BE2C (cell line): ENCODE data around the gene FAM83D.

ENCODE experiments used
- DNase-seq: peaks from one replicate; pipeline ENCODE4 v3.0.0-alpha.2; 2020
- H3K27me3 ChIP-seq: fragments of 250-450 bp; sonication (Bioruptor Pico); 2 replicates; pipeline ENCODE4 v1.5.1; 2020; ENCODE audit warnings: mild to moderate bottlenecking
- H3K36me3 ChIP-seq: fragments of 250-450 bp; sonication (Bioruptor Pico); 2 replicates; pipeline ENCODE4 v1.5.1; 2020; ENCODE audit warnings: mild to moderate bottlenecking
- H3K4me1 ChIP-seq: fragments of 250-450 bp; sonication (Bioruptor Pico); 2 replicates; pipeline ENCODE4 v1.5.1; 2020
- H3K4me3 ChIP-seq: 2 replicates; pipeline ENCODE4 v1.5.1; 2011; ENCODE audit warnings: low read depth, low read length
- H3K9me3 ChIP-seq: fragments of 250-450 bp; sonication (Bioruptor Pico); 2 replicates; pipeline ENCODE4 v1.5.1; 2020
- TF ChIP-seq, protein P1 (sequence below): IDR thresholded peaks from 2 replicates; pipeline ENCODE4 v1.5.1; 2012; ENCODE audit warnings: mild to moderate bottlenecking, low read depth, low read length

Gene FAM83D

DNA sequence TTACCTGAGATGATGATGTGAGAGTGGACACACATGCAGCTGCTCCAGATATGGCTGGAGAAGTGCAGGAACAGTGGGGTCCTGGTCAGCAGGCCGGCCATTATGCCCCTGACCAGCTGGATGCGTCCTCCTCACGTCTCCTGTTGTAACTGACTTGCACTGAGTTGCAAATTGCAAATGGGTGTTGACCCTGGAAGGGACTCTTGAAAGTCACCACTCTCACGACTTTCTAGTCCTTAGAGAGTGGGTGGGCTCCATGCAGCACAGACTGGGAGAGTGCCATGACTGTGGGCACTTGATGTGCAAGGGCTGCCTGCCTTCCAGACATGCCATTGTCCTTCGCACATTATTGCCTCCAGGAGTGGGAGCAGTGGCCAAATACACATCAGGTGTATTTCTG, 10.8 kb downstream of the FAM83D start:
- TF ChIP-seq, protein P1, sequence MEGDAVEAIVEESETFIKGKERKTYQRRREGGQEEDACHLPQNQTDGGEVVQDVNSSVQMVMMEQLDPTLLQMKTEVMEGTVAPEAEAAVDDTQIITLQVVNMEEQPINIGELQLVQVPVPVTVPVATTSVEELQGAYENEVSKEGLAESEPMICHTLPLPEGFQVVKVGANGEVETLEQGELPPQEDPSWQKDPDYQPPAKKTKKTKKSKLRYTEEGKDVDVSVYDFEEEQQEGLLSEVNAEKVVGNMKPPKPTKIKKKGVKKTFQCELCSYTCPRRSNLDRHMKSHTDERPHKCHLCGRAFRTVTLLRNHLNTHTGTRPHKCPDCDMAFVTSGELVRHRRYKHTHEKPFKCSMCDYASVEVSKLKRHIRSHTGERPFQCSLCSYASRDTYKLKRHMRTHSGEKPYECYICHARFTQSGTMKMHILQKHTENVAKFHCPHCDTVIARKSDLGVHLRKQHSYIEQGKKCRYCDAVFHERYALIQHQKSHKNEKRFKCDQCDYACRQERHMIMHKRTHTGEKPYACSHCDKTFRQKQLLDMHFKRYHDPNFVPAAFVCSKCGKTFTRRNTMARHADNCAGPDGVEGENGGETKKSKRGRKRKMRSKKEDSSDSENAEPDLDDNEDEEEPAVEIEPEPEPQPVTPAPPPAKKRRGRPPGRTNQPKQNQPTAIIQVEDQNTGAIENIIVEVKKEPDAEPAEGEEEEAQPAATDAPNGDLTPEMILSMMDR, result no peak
- DNase-seq, result no peak
- no peaks in the 10 kb centered on the region for H3K4me1 ChIP-seq
- H3K4me3 ChIP-seq, result no peak overlapping the region
- H3K36me3 ChIP-seq, result peaks cover 69% of the 10 kb centered on the region
- no peaks in the 10 kb centered on the region for H3K9me3 ChIP-seq
- no peaks in the 10 kb centered on the region for H3K27me3 ChIP-seq

DNA sequence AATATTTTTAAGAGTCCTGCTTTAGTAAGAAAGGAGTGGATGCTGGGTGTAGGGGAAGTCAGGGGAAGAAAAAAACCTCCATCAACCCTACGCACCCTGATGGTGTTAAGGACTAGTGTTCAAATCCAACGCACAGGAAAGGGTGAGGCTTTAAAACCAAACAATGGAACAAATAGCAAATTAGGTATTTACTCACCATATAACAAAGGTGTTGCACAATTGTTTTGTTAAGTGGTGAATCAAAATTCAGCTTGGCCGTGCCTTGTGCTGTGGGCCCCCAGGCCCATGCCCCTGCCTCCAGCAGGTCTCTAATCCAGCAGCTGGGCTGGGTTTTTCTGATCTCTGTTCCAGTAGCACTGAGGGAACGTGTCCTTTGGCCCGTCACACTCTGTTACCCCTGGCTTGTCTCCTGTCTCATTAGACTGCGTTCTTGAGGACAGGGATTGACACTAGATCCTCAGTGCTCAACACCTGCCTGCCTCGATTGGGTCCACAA, 11.8 kb downstream of the FAM83D start:
- Histone ChIP-seq H3K4me1 (no peaks in the 10 kb centered on the region), H3K9me3 (no peaks in the 10 kb centered on the region), H3K4me3 (no peak overlapping the region), H3K27me3 (no peaks in the 10 kb centered on the region), H3K36me3 (peaks cover 72% of the 10 kb centered on the region)
- DNase-seq, result no peak
- TF ChIP-seq, protein P1, result no peak

DNA sequence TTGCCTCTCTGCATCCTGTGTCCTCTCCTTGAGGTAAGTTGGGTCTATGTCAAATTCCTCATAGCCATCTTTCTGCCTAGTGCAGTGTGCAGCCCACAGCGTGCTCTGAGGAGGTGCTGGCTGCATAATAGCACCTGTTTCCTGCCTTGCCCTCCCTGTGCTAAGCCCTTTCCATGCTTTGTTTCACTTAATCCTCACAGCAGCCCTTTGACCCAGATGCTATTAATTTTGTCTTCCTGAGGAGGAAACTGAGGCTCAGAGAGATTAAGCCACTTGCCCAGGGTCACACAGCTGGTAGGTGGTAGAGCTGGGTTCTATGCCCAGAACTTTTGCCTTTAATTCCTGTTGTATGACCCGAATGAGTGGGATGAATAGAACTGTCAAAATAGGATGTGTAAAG, 13.5 kb downstream of the FAM83D start:
- Histone ChIP-seq H3K36me3 (peaks cover 82% of the 10 kb centered on the region), H3K27me3 (no peaks in the 10 kb centered on the region), H3K4me3 (no peak overlapping the region), H3K9me3 (no peaks in the 10 kb centered on the region), H3K4me1 (no peaks in the 10 kb centered on the region)
- DNase-seq, result no peak
- TF ChIP-seq, protein P1, result no peak

DNA sequence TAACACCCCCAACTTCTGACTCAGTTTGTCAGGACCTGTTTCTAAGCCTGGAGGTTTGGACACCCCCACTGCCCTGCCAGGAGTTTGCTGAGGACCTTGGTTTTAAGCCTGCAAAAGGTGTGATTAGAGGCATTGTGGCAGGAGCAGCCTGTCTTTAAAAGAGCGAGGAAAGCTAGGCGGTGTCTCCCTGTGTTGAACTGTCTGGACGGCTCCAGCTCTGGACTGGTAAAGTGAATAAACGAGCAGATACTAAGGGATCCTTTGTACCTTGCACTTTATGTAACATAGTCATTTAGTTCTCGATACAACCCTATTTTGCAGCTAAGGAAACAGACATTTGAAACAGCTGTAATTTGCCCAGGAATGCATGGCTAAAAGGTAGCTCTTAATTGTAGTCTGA, 14.4 kb downstream of the FAM83D start:
- Histone ChIP-seq H3K4me3 (no peak overlapping the region), H3K9me3 (no peaks in the 10 kb centered on the region), H3K36me3 (peaks cover 78% of the 10 kb centered on the region), H3K27me3 (no peaks in the 10 kb centered on the region), H3K4me1 (no peaks in the 10 kb centered on the region)
- DNase-seq, result no peak
- TF ChIP-seq, protein P1, result no peak

DNA sequence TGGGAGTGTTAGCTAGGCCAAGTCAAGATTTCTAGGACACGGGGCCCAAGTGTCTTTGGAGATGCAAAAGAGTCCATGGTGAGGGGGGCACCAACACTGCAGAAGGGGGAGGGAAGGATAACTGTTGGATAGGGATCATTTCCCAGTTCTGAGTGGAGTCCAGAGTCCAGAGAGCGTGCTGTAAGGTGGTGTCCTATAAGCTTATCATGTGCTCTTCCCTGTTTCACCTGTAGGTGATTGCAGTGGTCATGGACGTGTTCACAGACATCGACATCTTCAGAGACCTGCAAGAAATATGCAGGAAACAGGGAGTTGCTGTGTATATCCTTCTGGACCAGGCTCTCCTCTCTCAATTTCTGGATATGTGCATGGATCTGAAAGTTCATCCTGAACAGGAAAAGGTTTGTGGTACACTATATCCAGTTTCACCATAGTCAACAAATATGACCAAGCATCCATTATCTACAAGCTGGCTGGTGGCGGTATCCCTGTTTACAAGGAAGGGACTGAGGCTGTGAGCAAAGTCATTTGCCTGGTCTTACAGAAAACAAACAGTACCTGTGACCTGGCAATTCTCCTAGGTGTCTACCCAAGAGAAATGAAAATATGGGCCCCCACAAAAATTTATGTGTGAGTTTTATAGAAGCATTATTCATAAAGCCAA, 15.6 kb downstream of the FAM83D start:
- H3K4me3 ChIP-seq, result no peak overlapping the region
- TF ChIP-seq, protein P1, result no peak
- H3K27me3 ChIP-seq, result no peaks in the 10 kb centered on the region
- no peaks in the 10 kb centered on the region for H3K9me3 ChIP-seq
- no peaks in the 10 kb centered on the region for H3K4me1 ChIP-seq
- no peak for DNase-seq
- H3K36me3 ChIP-seq, result peaks cover 73% of the 10 kb centered on the region

DNA sequence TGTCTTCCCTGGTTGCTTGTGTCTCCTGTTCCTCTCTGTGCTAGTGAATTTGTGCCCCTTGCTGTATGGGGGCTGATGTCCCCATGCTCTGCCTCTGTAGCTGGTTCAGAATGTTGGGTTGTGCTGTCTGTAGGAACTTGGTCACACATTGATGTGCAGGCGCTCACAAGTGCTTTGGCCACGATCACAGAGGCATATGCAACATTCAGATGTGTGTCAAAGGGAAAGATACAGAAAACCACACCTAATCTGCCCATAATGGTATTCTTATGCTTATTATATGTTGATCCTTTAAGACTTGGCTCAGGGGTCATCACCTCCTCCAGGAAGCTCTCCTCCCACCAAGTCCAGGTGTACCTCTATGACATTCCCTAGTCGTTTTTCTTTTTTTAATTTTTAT, 18.8 kb downstream of the FAM83D start:
- Histone ChIP-seq H3K36me3 (peaks cover 84% of the 10 kb centered on the region), H3K4me1 (no peaks in the 10 kb centered on the region), H3K4me3 (no peak overlapping the region), H3K27me3 (no peaks in the 10 kb centered on the region), H3K9me3 (no peaks in the 10 kb centered on the region)
- no peak for DNase-seq
- TF ChIP-seq, protein P1, result no peak
